Tibial nerve (tissue), 4 donors: Measurements from ENCODE around the gene ENAM. TPM values are rescaled to one million over a fixed set of nuclear protein-coding genes. Genes with fewer than 3 reads are reported as not detected.

Source experiments
- DNase-seq, 2 donors: peaks; one replicate each; pipeline ENCODE4 v3.0.0-alpha.2; 2019; ENCODE audit warnings: low spot score in 2 of 2
- H3K27ac ChIP-seq, 4 donors: fragments of 200-600 bp; sonication (generic) in 3 of 4; one replicate each; pipeline ENCODE4 v1.5.1; 2017 to 2019; ENCODE audit warnings: mild to moderate bottlenecking in 1 of 4
- H3K27me3 ChIP-seq, 2 donors: fragments of 200-600 bp; sonication (generic) in 1 of 2; one replicate each; pipeline versions ENCODE4 v1.5.1 to v1.6.0; 2017 to 2019
- H3K36me3 ChIP-seq, 3 donors: fragments of 200-600 bp; sonication (generic); one replicate each; pipeline ENCODE4 v1.5.1; 2018 to 2019
- H3K4me1 ChIP-seq, 4 donors: fragments of 200-600 bp; sonication (generic) in 3 of 4; one replicate each; pipeline ENCODE4 v1.5.1; 2017 to 2019
- H3K4me3 ChIP-seq, 4 donors: fragments of 200-600 bp; sonication (generic) in 3 of 4; one replicate each; pipeline ENCODE4 v1.5.1; 2017 to 2019; ENCODE audit warnings: mild to moderate bottlenecking in 1 of 4, moderate library complexity in 1 of 4
- H3K9me3 ChIP-seq, 4 donors: fragments of 200-600 bp; sonication (generic) in 3 of 4; one replicate each; pipeline ENCODE4 v1.5.1; 2017 to 2019
- CTCF ChIP-seq, 5 experiments: fragments of 200-600 bp in 3 of 5; fragments of 450-650 bp in 2 of 5; sonication (generic) in 3 of 5; IDR thresholded peaks; one replicate each; pipeline ENCODE4 v1.5.1; 2016 to 2019; ENCODE audit warnings: antibody characterized with exemption in 5 of 5, mild to moderate bottlenecking in 3 of 5, moderate library complexity in 2 of 5
- EP300 ChIP-seq, 2 donors: sonication (generic); formaldehyde crosslinking; IDR thresholded peaks; one replicate each; pipeline ENCODE4 v1.6.1; 2017; ENCODE audit warnings: antibody characterized with exemption in 2 of 2, mild to moderate bottlenecking in 1 of 2
- POLR2A ChIP-seq, 2 donors: fragments of 450-650 bp; IDR thresholded peaks; one replicate each; pipeline ENCODE4 v1.6.1; 2017; ENCODE audit warnings: antibody characterized with exemption in 2 of 2, mild to moderate bottlenecking in 2 of 2, moderate library complexity in 2 of 2
- WGBS, 2 donors: methylation state at CpG; one replicate each; pipeline ENCODE4 v1.1.5; 2018; 5-methylcytosine and 5-hydroxymethylcytosine counted together
- total RNA-seq, 4 donors: library from RNA; depleted of rRNA; stranded (reverse); fragments of >200 nt; gene quantifications; one replicate each; pipeline ENCODE4 v1.1.0, GENCODE V29; 2016

Gene ENAM
- total RNA-seq, 4 donors from 2014 or later = not detected

GRCh38 chr4:70670332-70671014 is 41.9 kb downstream of the ENAM start:
- 83 to 88% methylated on average over 5 of the region's 5 CpGs for WGBS, 2 donors
- H3K36me3 ChIP-seq = no peaks in the 10 kb centered on the region
- no peak overlapping the region for H3K27ac ChIP-seq
- no peak for TF ChIP-seq EP300 (IDR thresholded peaks at IDR 0.05)
- TF ChIP-seq CTCF (IDR thresholded peaks at IDR 0.05) = no peak
- TF ChIP-seq POLR2A (IDR thresholded peaks at IDR 0.05) = no peak
- DNase-seq = no peak
- H3K9me3 ChIP-seq = no peaks in the 10 kb centered on the region
- H3K27me3 ChIP-seq = no peaks in the 10 kb centered on the region
- H3K4me1 ChIP-seq = no peaks in the 10 kb centered on the region
- H3K4me3 ChIP-seq = no peak overlapping the region

- 68 to 76% methylated on average over 2 of the region's 2 CpGs for WGBS, 2 donors
- no peaks in the 10 kb centered on the region for H3K27me3 ChIP-seq
- no peaks in the 10 kb centered on the region for H3K9me3 ChIP-seq
- H3K36me3 ChIP-seq = no peaks in the 10 kb centered on the region
- TF ChIP-seq EP300 (IDR thresholded peaks at IDR 0.05) (no peak), CTCF (IDR thresholded peaks at IDR 0.05) (no peak), POLR2A (IDR thresholded peaks at IDR 0.05) (no peak)
- no peak for DNase-seq
- no peak overlapping the region for H3K4me3 ChIP-seq
- no peak overlapping the region for H3K27ac ChIP-seq
- no peaks in the 10 kb centered on the region for H3K4me1 ChIP-seq
Measured at GRCh38 chr4:70671091-70671490, 42.5 kb downstream of the ENAM start.

- DNase-seq = no peak
Measured at GRCh38 chr4:70674191-70674590, 45.6 kb downstream of the ENAM start.

GRCh38 chr4:70674731-70675130 is 46.2 kb downstream of the ENAM start:
- Histone ChIP-seq H3K36me3 (no peaks in the 10 kb centered on the region), H3K9me3 (no peaks in the 10 kb centered on the region), H3K27ac (no peak overlapping the region), H3K27me3 (no peaks in the 10 kb centered on the region), H3K4me3 (no peak overlapping the region), H3K4me1 (no peaks in the 10 kb centered on the region)
- WGBS, 2 donors = 38 to 42% methylated on average over 1 of the region's 1 CpG
- DNase-seq = no peak
- TF ChIP-seq POLR2A (IDR thresholded peaks at IDR 0.05) (no peak), CTCF (IDR thresholded peaks at IDR 0.05) (no peak), EP300 (IDR thresholded peaks at IDR 0.05) (no peak)

More at GRCh38 chr4:70674191-70674590, 45.6 kb downstream of the ENAM start:
- H3K9me3 ChIP-seq = no peaks in the 10 kb centered on the region
- TF ChIP-seq CTCF (IDR thresholded peaks at IDR 0.05) (no peak), POLR2A (IDR thresholded peaks at IDR 0.05) (no peak), EP300 (IDR thresholded peaks at IDR 0.05) (no peak)
- no peaks in the 10 kb centered on the region for H3K4me1 ChIP-seq
- no peaks in the 10 kb centered on the region for H3K27me3 ChIP-seq
- H3K27ac ChIP-seq = no peak overlapping the region
- no peak overlapping the region for H3K4me3 ChIP-seq
- no peaks in the 10 kb centered on the region for H3K36me3 ChIP-seq

GRCh38 chr4:70676554-70677090 is 48.1 kb downstream of the ENAM start:
- no peak for DNase-seq
- H3K9me3 ChIP-seq = no peaks in the 10 kb centered on the region
- H3K27me3 ChIP-seq = no peaks in the 10 kb centered on the region

More at GRCh38 chr4:70676554-70677090, 48.1 kb downstream of the ENAM start:
- TF ChIP-seq EP300 (IDR thresholded peaks at IDR 0.05) = no peak
- TF ChIP-seq CTCF (IDR thresholded peaks at IDR 0.05) = no peak
- no peak for TF ChIP-seq POLR2A (IDR thresholded peaks at IDR 0.05)
- Histone ChIP-seq H3K27ac (no peak overlapping the region), H3K4me3 (no peak overlapping the region), H3K4me1 (no peaks in the 10 kb centered on the region), H3K36me3 (no peaks in the 10 kb centered on the region)
- 87 to 90% methylated on average over 6 of the region's 6 CpGs for WGBS, 2 donors
